K562 (cell line): ENCODE results near the gene SLC39A7. TPM values are rescaled to one million over a fixed set of nuclear protein-coding genes. Genes with fewer than 3 reads are reported as not detected.

Source experiments
- ARID4B ChIP-seq: sonication (generic); formaldehyde crosslinking; IDR thresholded peaks from 2 replicates; pipeline ENCODE4 v1.8.0; 2022; ENCODE audit warnings: mild to moderate bottlenecking, missing genetic modification reagents
- ASH1L ChIP-seq: fragments of 450-650 bp; IDR thresholded peaks from 2 replicates; pipeline ENCODE4 v1.6.1; 2018; ENCODE audit warnings: borderline replicate concordance, mild to moderate bottlenecking, low read depth; ENCODE audit not compliant: partially characterized antibody
- CBX1 ChIP-seq: sonication (generic); IDR thresholded peaks from 2 replicates; pipeline ENCODE4 v1.6.1; 2016; ENCODE audit warnings: antibody characterized with exemption, low read depth, mild to moderate bottlenecking
- KLF1 ChIP-seq: fragments of 450-650 bp; IDR thresholded peaks from 2 replicates; pipeline ENCODE4 v1.6.1; 2016; ENCODE audit warnings: missing genetic modification characterization, missing compliant biosample characterization
- LEF1 ChIP-seq: fragments of 450-650 bp; IDR thresholded peaks from 2 replicates; pipeline ENCODE4 v1.6.1; 2016; ENCODE audit warnings: mild to moderate bottlenecking
- PHTF2 ChIP-seq: fragments of 250-450 bp; sonication (Bioruptor Pico); IDR thresholded peaks from 2 replicates; pipeline ENCODE4 v1.5.0; 2021; ENCODE audit warnings: mild to moderate bottlenecking
- PTRF ChIP-seq: fragments of 450-650 bp; IDR thresholded peaks from 2 replicates; pipeline ENCODE4 v1.6.1; 2016; ENCODE audit warnings: mild to moderate bottlenecking, missing genetic modification characterization, missing compliant biosample characterization
- ZNF384 ChIP-seq: IDR thresholded peaks from 2 replicates; pipeline ENCODE4 v1.6.1; 2012; ENCODE audit warnings: low read depth, low read length, improper control_type of control experiment
- ZNF586 ChIP-seq: fragments of 450-650 bp; formaldehyde crosslinking; conservative IDR thresholded peaks from 2 replicates; pipeline ENCODE4 v1.4.0; 2020; ENCODE audit warnings: mild to moderate bottlenecking, moderate library complexity
- ZNF589 ChIP-seq: fragments of 200-800 bp; sonication (Bioruptor generic); IDR thresholded peaks from 2 replicates; pipeline ENCODE4 v1.6.1; 2016; ENCODE audit warnings: low read depth, missing genetic modification characterization, missing compliant biosample characterization
- polyA plus RNA-seq, 8 experiments: library from polyadenylated mRNA; depleted of rRNA in 4 of 8; stranded (reverse) in 5 of 8; unstranded in 3 of 8; fragments of >200 nt; fragmentation: Nextera tagmentation in 2 of 8; fragmentation: Illumina TruSeq in 1 of 8; extraction: Ambion mirVana in 2 of 8; extraction: Trizol in 1 of 8; gene quantifications; 2 replicates each; pipeline versions ENCODE4 v1.2.1 to v1.2.3, GENCODE V29; 2011 to 2014; ENCODE audit warnings: inconsistent platforms in 1 of 8, missing spikeins in 1 of 8
- total RNA-seq, 7 experiments: library from RNA; depleted of rRNA in 6 of 7; stranded (reverse); fragments of >200 nt in 6 of 7; fragmentation: Illumina TruSeq in 2 of 7; extraction: Trizol in 2 of 7; gene quantifications; 2 replicates each; pipeline versions ENCODE4 v1.2.1 to v1.2.3, GENCODE V29; 2011 to 2021; ENCODE audit warnings: low replicate concordance in 1 of 7
- TF ChIP-seq, protein P1 (sequence below), 2 experiments: fragments of 450-650 bp in 1 of 2; sonication (generic) in 1 of 2; formaldehyde crosslinking in 1 of 2; IDR thresholded peaks; 2 replicates each; pipeline versions ENCODE4 v1.7.1 to v1.9.0; 2016 to 2022; ENCODE audit warnings: inconsistent platforms in 1 of 2, mild to moderate bottlenecking in 1 of 2, missing genetic modification reagents in 1 of 2
- TF ChIP-seq, protein P2 (sequence below): fragments of 250-450 bp; sonication (Bioruptor Pico); IDR thresholded peaks from 2 replicates; pipeline ENCODE4 v1.8.0; 2021; ENCODE audit warnings: moderate library complexity, mild to moderate bottlenecking, inconsistent platforms

The SLC39A7 gene
- total and polyA plus RNA-seq, 9 of the 15 experiments (the other 6 are each of a cell fraction or from before 2014, with no cell fraction given) = 21.7 to 169 (median 121) TPM

DNA sequence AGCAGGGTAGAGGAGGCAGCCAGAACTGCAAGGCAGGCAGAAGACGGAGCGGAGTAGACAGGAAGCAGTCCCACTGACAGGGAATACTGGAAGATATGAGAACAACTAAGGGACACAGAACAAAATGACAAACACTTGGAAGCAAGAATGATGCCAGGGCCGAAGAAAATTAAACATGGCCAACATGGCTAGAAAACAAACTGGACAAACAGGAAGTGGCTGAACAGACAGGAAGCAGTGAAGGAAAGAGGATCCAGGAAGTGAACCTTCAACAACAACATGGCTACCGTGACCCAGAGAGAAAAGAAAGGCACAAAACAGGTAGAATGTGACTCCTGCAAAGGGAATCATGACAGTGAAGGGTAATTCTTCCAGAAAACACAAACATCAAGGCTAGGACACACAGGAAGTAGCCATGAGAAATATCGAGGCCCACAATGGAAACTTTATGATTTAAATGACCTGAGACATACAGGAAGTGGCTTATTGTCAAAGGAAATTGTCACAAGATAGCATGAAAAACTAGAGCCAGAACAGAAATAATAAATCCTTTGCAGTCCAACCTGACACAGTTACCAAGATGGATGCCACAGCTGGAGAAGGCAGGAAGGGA lies 17.5 kb upstream of the SLC39A7 start (continued):
- TF ChIP-seq, protein P1, sequence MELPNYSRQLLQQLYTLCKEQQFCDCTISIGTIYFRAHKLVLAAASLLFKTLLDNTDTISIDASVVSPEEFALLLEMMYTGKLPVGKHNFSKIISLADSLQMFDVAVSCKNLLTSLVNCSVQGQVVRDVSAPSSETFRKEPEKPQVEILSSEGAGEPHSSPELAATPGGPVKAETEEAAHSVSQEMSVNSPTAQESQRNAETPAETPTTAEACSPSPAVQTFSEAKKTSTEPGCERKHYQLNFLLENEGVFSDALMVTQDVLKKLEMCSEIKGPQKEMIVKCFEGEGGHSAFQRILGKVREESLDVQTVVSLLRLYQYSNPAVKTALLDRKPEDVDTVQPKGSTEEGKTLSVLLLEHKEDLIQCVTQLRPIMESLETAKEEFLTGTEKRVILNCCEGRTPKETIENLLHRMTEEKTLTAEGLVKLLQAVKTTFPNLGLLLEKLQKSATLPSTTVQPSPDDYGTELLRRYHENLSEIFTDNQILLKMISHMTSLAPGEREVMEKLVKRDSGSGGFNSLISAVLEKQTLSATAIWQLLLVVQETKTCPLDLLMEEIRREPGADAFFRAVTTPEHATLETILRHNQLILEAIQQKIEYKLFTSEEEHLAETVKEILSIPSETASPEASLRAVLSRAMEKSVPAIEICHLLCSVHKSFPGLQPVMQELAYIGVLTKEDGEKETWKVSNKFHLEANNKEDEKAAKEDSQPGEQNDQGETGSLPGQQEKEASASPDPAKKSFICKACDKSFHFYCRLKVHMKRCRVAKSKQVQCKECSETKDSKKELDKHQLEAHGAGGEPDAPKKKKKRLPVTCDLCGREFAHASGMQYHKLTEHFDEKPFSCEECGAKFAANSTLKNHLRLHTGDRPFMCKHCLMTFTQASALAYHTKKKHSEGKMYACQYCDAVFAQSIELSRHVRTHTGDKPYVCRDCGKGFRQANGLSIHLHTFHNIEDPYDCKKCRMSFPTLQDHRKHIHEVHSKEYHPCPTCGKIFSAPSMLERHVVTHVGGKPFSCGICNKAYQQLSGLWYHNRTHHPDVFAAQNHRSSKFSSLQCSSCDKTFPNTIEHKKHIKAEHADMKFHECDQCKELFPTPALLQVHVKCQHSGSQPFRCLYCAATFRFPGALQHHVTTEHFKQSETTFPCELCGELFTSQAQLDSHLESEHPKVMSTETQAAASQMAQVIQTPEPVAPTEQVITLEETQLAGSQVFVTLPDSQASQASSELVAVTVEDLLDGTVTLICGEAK (IDR thresholded peaks at IDR 0.05) = peak; percentile 86
- TF ChIP-seq, protein P1 (CRISPR knock-in tag; IDR thresholded peaks at IDR 0.05) = no peak
- no peak for TF ChIP-seq PTRF (tag)
- TF ChIP-seq KLF1 (tag) = no peak
- TF ChIP-seq PHTF2 (CRISPR knock-in tag) = no peak
- no peak for TF ChIP-seq CBX1
- TF ChIP-seq ARID4B = 0 out of 2 replicates have a peak, but pooled peaks have one; percentile 27
- peak; percentile 78; the same call in 1 of the 2 replicates for TF ChIP-seq ZNF589 (CRISPR knock-in tag)
- TF ChIP-seq ASH1L = no peak
- no peak for TF ChIP-seq ZNF586 (CRISPR knock-in tag)
- no peak for TF ChIP-seq ZNF384
- TF ChIP-seq, protein P2, sequence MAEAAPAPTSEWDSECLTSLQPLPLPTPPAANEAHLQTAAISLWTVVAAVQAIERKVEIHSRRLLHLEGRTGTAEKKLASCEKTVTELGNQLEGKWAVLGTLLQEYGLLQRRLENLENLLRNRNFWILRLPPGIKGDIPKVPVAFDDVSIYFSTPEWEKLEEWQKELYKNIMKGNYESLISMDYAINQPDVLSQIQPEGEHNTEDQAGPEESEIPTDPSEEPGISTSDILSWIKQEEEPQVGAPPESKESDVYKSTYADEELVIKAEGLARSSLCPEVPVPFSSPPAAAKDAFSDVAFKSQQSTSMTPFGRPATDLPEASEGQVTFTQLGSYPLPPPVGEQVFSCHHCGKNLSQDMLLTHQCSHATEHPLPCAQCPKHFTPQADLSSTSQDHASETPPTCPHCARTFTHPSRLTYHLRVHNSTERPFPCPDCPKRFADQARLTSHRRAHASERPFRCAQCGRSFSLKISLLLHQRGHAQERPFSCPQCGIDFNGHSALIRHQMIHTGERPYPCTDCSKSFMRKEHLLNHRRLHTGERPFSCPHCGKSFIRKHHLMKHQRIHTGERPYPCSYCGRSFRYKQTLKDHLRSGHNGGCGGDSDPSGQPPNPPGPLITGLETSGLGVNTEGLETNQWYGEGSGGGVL (CRISPR knock-in tag) = no peak
- TF ChIP-seq LEF1 = no peak
